ENCODE results near the gene RGS5. TPM values are rescaled to one million over a fixed set of nuclear protein-coding genes. Genes with fewer than 3 reads are reported as not detected.
"Not testable (repeated sequence)": the region's sequence is repeated elsewhere in the genome, so short reads cannot be mapped to it uniquely, and the experiment has no call there.

The RGS5 gene
- total RNA-seq, 2 donors from 2014 or later, result 39.0 to 189 TPM

DNA sequence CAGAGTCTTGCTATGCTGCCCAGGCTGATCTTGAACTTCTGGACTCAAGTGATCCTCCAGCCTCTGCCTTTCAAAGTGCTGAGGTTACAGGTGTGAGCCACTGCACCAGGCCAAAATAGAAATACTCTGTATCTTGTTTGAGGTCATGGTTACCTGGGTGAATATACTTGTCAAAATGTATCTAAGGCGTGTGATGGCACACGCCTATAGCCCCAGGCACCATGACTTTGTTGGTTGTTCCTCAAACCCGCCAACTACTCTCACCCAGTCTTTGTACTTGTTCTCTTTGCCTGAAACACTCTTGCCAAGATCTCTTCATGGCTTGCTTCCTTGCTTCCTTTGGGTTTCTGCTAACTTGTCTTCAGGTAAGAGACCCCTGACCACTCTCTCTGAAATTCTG is 38.0 kb upstream of the RGS5 start:
- Histone ChIP-seq H3K27me3 (replicated peaks; ENCODE audit: insufficient read depth) (no peaks in the 10 kb centered on the region), H3K4me1 (replicated peaks) (no peaks in the 10 kb centered on the region), H3K4me3 (no peak overlapping the region), H3K9me3 (no peaks in the 10 kb centered on the region), H3K27ac (no peak overlapping the region), H3K36me3 (no peaks in the 10 kb centered on the region)
- TF ChIP-seq POLR2A (IDR thresholded peaks at IDR 0.05), result no peak
- TF ChIP-seq, protein P1, sequence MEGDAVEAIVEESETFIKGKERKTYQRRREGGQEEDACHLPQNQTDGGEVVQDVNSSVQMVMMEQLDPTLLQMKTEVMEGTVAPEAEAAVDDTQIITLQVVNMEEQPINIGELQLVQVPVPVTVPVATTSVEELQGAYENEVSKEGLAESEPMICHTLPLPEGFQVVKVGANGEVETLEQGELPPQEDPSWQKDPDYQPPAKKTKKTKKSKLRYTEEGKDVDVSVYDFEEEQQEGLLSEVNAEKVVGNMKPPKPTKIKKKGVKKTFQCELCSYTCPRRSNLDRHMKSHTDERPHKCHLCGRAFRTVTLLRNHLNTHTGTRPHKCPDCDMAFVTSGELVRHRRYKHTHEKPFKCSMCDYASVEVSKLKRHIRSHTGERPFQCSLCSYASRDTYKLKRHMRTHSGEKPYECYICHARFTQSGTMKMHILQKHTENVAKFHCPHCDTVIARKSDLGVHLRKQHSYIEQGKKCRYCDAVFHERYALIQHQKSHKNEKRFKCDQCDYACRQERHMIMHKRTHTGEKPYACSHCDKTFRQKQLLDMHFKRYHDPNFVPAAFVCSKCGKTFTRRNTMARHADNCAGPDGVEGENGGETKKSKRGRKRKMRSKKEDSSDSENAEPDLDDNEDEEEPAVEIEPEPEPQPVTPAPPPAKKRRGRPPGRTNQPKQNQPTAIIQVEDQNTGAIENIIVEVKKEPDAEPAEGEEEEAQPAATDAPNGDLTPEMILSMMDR (IDR thresholded peaks at IDR 0.05), result no peak
- TF ChIP-seq POLR2AphosphoS5 (IDR thresholded peaks at IDR 0.05), result no peak
- DNase-seq (ENCODE audit: low spot score), result no peak
- WGBS, result 87% methylated on average over 3 of the region's 3 CpGs
- intact Hi-C loops (cut with DNase I), result no loop called here

DNA sequence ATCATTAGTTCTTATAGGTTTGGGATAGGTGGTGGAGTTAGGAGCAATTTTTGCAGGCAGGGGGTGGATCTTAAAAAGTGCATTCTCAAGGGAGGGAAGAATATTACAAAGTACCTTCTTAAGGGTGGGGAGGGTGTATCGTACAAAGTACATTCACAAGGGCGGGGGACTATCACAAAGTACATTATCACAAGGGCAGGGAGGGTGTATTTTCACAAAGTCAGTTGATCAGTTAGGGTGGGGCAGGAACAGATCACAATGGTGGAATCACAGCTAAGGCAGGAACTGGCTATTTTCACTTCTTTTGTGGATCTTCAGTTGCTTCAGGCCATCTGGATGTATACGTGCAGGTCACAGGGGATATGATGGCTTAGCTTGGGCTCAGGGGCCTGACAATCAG is 30.9 kb upstream of the RGS5 start:
- H3K4me1 ChIP-seq (replicated peaks); intact Hi-C loops (cut with DNase I); H3K9me3 ChIP-seq; H3K4me3 ChIP-seq; H3K27ac ChIP-seq; DNase-seq (ENCODE audit: low spot score); H3K36me3 ChIP-seq; H3K27me3 ChIP-seq (replicated peaks; ENCODE audit: insufficient read depth): not testable (repeated sequence)
- 79% methylated on average over 3 of the region's 3 CpGs for WGBS

DNA sequence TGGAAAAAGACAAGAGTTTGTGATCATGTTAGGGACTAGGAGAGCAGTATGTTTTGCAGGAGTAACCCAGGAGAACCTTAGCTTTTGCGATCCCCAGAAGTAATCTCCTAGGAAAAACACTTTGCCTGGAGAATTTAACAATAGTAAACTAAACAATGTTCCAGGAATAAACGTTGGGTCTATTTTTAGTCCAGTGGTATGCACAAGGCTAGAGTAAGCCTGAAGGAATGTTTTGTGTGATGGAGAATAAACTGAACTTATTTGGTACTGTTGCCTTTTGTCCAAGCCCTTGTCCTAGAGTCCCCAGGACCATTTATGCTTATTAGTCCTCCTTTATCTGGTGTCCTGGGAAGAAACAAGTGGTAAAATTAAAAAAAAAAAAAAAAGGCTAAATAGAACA is 28.7 kb upstream of the RGS5 start:
- Histone ChIP-seq H3K27me3 (replicated peaks; ENCODE audit: insufficient read depth) (no peaks in the 10 kb centered on the region), H3K27ac (no peak overlapping the region), H3K4me3 (no peak overlapping the region), H3K36me3 (no peaks in the 10 kb centered on the region), H3K9me3 (no peaks in the 10 kb centered on the region), H3K4me1 (replicated peaks) (no peaks in the 10 kb centered on the region)
- DNase-seq (ENCODE audit: low spot score), result no peak
- TF ChIP-seq, protein P1 (IDR thresholded peaks at IDR 0.05), result no peak
- no peak for TF ChIP-seq POLR2A (IDR thresholded peaks at IDR 0.05)
- intact Hi-C loops (cut with DNase I), result no loop called here
- 38% methylated on average over 2 of the region's 2 CpGs for WGBS

DNA sequence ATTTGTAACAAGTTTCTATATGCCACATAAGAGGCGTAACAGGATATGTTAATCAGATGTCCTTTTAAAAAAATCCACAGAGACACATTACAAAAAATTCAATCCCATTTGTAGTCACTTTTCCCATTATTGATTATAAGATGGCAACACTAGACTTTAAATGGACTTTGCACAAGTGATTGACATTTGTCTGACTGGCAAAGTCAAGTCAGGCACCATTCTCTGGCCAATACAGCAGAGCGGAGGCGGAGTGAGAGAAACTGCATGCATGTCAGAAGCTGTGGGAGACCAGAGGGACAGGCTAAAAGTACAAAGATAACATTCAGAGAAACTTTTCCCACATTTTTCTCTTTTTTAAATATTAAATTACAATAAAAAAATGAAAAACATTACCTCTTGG is 28.1 kb upstream of the RGS5 start:
- no peak overlapping the region for H3K27ac ChIP-seq

DNA sequence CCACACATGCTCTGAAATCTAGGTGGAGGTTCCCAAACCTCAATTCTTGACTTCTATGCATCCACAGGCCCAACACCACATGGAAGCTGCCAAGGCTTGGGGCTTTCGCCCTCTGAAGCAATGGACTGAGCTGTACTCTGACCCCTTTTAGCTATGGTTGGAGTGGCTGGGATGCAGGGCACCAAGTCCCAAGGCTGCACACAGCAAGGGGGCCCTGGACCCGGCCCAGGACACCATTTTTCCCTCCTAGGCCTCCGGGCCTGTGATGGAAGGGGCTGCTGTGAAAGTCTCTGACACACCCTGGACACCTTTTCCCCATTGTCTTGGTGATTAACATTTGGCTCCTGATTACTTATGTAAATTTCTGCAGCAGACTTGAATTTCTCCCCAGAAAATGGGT is 25.6 kb upstream of the RGS5 start:
- H3K27ac ChIP-seq; H3K27me3 ChIP-seq (replicated peaks; ENCODE audit: insufficient read depth); H3K4me1 ChIP-seq (replicated peaks); intact Hi-C loops (cut with DNase I); H3K36me3 ChIP-seq; H3K9me3 ChIP-seq; DNase-seq (ENCODE audit: low spot score); H3K4me3 ChIP-seq: not testable (repeated sequence)
- 95% methylated on average over 3 of the region's 3 CpGs for WGBS

More for the DNA sequence above, 28.1 kb upstream of the RGS5 start:
- Histone ChIP-seq H3K36me3 (no peaks in the 10 kb centered on the region), H3K9me3 (no peaks in the 10 kb centered on the region), H3K4me1 (replicated peaks) (no peaks in the 10 kb centered on the region), H3K4me3 (no peak overlapping the region), H3K27me3 (replicated peaks; ENCODE audit: insufficient read depth) (no peaks in the 10 kb centered on the region)
- TF ChIP-seq POLR2AphosphoS5 (IDR thresholded peaks at IDR 0.05) (no peak), POLR2A (IDR thresholded peaks at IDR 0.05) (no peak)
- TF ChIP-seq, protein P1 (IDR thresholded peaks at IDR 0.05), result no peak
- intact Hi-C loops (cut with DNase I), result no loop called here
- 94% methylated on average over 3 of the region's 3 CpGs for WGBS
- DNase-seq (ENCODE audit: low spot score), result no peak

DNA sequence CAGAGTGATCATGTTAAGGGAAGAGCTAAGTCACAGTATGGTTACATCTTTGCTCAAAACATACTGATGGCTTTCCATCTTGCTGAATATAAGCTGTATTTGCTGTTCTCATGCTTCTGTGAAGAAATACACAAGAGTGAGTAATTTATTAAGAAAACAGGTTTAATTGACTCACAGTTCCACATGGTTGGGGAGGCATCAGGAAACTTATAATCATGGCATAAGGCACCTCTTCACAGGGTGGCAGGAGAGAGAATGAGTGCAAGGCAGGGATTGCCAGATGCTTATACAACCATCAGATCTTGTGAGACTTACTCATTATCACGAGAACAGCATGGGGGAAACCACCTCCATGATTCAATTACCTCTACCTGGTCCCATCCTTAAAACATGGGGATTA is 24.4 kb upstream of the RGS5 start:
- Histone ChIP-seq H3K4me1 (replicated peaks) (no peaks in the 10 kb centered on the region), H3K4me3 (no peak overlapping the region), H3K9me3 (no peaks in the 10 kb centered on the region), H3K27ac (no peak overlapping the region), H3K36me3 (no peaks in the 10 kb centered on the region), H3K27me3 (replicated peaks; ENCODE audit: insufficient read depth) (no peaks in the 10 kb centered on the region)
- 86% methylated on average over 1 of the region's 1 CpG for WGBS
- intact Hi-C loops (cut with DNase I), result no loop called here
- no peak for DNase-seq (ENCODE audit: low spot score)
- TF ChIP-seq, protein P1 (IDR thresholded peaks at IDR 0.05), result no peak
- no peak for TF ChIP-seq POLR2A (IDR thresholded peaks at IDR 0.05)
- TF ChIP-seq POLR2AphosphoS5 (IDR thresholded peaks at IDR 0.05), result no peak
